ENCODE measurements around the gene DPF3.

The DPF3 gene

GRCh38 chr14:72893636-72894322 lies at the start of gene DPF3:
TSS of gene DPF3 (minus strand) at chr14:72894101. CDS start at chr14:72894088, 13 bp downstream.
- TF ChIP-seq GATA3 (IDR thresholded peaks at IDR 0.05; ENCODE audit: low read depth, low read length) = no peak
- no peak for TF ChIP-seq GATA2 (IDR thresholded peaks at IDR 0.05; ENCODE audit: low read depth, low read length)

- TF ChIP-seq GATA3 (IDR thresholded peaks at IDR 0.05; ENCODE audit: low read depth, low read length) (no peak), GATA2 (IDR thresholded peaks at IDR 0.05; ENCODE audit: low read depth, low read length) (no peak)
Measured at GRCh38 chr14:72942934-72943333, 49.0 kb upstream of the DPF3 start.

DNA sequence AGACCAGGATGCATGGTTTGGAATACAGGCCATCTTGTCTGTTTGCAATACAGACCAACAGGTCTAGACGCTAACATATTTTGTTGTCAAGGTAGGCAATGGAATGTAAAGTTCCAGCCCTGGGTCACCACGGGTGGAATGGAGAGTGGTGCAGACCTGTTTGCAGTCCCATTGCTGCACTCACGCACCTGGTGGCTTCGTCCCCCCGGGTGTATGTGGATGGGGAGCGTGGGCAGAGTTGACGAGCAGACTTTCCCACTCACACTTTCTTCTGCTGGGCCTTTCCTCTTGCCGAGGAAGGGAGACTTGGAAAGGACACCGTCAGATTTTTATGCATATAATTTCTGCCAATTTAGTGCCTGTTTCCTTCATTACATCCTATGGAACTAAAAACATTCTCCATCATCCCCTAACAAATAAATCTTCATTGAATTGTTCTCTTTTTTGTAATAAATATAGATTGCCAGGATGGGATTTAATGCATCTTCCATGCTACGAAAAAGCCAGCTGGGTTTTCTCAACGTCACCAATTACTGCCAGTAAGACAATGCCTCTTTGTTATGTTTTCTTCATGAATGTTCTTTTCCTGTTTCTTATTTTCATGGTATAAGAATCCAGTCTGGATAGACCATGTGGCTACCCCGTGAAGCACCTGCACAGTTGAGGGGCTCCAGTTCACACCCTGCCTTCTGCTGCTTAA lies 47.5 kb upstream of the DPF3 start:
- TF ChIP-seq GATA2 (IDR thresholded peaks at IDR 0.05; ENCODE audit: low read depth, low read length) (no peak), GATA3 (IDR thresholded peaks at IDR 0.05; ENCODE audit: low read depth, low read length) (no peak)

DNA sequence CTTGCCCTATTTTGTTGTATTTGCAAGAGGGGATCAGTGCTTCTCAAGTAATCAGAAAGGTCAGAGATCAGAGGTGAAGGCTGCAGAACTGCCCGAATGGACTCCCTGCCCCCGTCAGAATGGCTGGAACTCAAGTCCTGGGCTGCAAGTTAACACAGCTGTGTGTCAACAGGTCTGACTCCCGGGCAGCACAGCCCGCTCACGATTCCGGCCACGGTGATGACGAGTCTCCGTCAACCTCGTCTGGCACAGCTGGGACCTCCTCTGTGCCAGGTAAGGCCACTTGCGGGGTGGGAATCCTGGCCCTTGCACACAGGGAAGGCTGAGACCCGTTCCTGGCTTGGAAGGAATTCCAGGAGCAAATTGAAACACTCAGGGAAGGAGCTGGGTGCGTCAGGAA lies 45.7 kb upstream of the DPF3 start:
- no peak for TF ChIP-seq GATA2 (IDR thresholded peaks at IDR 0.05; ENCODE audit: low read depth, low read length)
- TF ChIP-seq GATA3 (IDR thresholded peaks at IDR 0.05; ENCODE audit: low read depth, low read length) = no peak

- TF ChIP-seq GATA3 (IDR thresholded peaks at IDR 0.05; ENCODE audit: low read depth, low read length) = no peak
Measured at GRCh38 chr14:72932893-72933292, 39.0 kb upstream of the DPF3 start.

DNA sequence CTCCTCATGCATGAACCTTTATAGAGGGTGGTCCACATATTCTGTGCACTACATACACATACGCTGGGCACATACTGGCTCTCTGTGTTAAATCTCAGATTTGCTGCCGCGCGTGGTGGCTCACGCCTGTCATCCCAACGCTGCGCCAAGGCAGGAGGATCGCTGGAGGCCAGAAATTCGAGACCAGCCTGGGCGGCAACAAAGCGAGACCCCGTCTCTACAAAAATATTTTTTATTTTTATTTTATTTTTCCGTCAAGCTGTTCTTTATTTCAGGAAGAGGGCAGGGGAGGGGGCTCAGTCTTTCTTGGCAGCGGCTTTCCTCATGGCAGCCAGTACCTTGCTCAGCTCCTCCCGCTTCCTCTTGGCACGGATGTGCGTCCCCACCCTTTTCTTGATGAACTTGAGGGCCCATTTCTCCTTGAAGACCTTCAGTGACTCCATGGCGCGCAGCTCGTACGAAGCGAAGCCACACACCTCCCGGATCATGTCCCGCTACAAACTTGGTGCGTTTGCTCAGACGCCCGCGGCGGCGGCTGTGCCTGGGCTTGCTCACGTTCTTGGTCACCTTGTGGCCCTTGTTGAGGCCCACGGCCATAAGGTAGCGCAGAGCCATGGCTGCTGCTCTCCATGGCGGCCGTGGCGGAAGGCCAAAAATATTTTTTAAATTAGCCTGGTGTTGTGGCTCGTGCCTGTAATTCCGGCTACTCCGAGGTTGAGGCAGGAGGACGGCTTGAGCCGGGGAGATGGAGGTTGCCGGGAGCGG lies 35.6 kb upstream of the DPF3 start:
- TF ChIP-seq GATA3 (IDR thresholded peaks at IDR 0.05; ENCODE audit: low read depth, low read length) = no peak
- no peak for TF ChIP-seq GATA2 (IDR thresholded peaks at IDR 0.05; ENCODE audit: low read depth, low read length)

GRCh38 chr14:72928872-72929271 lies 35.0 kb upstream of the DPF3 start:
- TF ChIP-seq GATA3 (IDR thresholded peaks at IDR 0.05; ENCODE audit: low read depth, low read length) (no peak), GATA2 (IDR thresholded peaks at IDR 0.05; ENCODE audit: low read depth, low read length) (no peak)

GRCh38 chr14:72926292-72927028 lies 32.6 kb upstream of the DPF3 start, which contains the start of gene DCAF4:
TSS of gene DCAF4 (plus strand) at chr14:72926464. CDS start at chr14:72937979, 11,515 bp downstream.
- no peak for TF ChIP-seq GATA3 (IDR thresholded peaks at IDR 0.05; ENCODE audit: low read depth, low read length)
- TF ChIP-seq GATA2 (IDR thresholded peaks at IDR 0.05; ENCODE audit: low read depth, low read length) = no peak

DNA sequence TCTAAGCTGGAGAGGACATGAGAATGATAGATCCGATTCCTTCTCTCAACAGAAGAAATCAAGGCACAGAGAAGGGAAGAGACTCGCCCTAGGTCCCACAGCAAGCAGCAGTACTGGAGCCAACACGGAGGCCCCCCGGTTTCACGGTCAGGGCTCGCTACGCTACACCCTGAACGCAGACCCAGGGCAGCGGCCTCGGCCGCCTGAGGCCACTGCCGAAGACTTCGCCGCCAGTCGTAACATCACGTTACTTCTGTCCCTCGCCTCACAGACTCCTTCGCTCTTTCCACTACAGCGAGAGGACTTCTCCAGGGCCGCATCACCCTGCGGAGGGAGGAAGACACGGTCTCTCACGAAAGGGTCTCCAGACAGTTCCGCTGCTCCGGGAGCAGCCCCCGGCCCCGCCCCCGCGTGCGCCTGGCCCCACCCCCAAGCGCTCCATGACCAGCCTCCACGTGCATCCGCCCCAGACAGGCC lies 32.0 kb upstream of the DPF3 start:
- TF ChIP-seq GATA3 (IDR thresholded peaks at IDR 0.05; ENCODE audit: low read depth, low read length) = no peak
- no peak for TF ChIP-seq GATA2 (IDR thresholded peaks at IDR 0.05; ENCODE audit: low read depth, low read length)

- TF ChIP-seq GATA2 (IDR thresholded peaks at IDR 0.05; ENCODE audit: low read depth, low read length) = no peak
- TF ChIP-seq GATA3 (IDR thresholded peaks at IDR 0.05; ENCODE audit: low read depth, low read length) = no peak
Measured at GRCh38 chr14:72925171-72925759, 31.4 kb upstream of the DPF3 start.

- TF ChIP-seq GATA2 (IDR thresholded peaks at IDR 0.05; ENCODE audit: low read depth, low read length) (no peak), GATA3 (IDR thresholded peaks at IDR 0.05; ENCODE audit: low read depth, low read length) (no peak)
Measured at GRCh38 chr14:72924337-72924736, 30.4 kb upstream of the DPF3 start.

DNA sequence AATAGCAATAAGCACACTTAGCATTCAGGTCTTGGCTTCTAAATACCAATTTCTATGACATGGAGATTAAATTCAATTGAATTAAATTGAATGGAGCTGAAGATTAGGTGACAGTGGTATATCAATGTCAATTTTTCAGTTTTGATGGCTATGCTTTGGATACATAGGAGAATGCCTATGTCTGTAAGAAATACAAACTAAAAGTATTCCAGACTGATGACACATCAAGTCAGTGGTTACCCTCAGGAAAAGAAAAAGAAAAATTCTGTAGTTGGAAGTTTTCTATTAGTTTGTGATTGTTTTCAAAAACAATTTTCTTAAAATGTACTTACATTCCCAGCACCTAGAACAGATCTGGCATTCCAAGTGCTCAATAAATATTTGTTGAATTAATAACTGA lies 27.5 kb upstream of the DPF3 start:
- TF ChIP-seq GATA2 (IDR thresholded peaks at IDR 0.05; ENCODE audit: low read depth, low read length) = no peak
- no peak for TF ChIP-seq GATA3 (IDR thresholded peaks at IDR 0.05; ENCODE audit: low read depth, low read length)

- TF ChIP-seq GATA2 (IDR thresholded peaks at IDR 0.05; ENCODE audit: low read depth, low read length) = no peak
- no peak for TF ChIP-seq GATA3 (IDR thresholded peaks at IDR 0.05; ENCODE audit: low read depth, low read length)
Measured at GRCh38 chr14:72920008-72920407, 26.1 kb upstream of the DPF3 start.
